Keratinocyte (primary cell): Measurements from ENCODE around the gene LRRC2. TPM values are rescaled to one million over a fixed set of nuclear protein-coding genes. Genes with fewer than 3 reads are reported as not detected.

Experiments used
- DNase-seq: peaks from one replicate; pipeline ENCODE4 v3.0.0-alpha.2; 2011; ENCODE audit warnings: low read depth, missing footprints, low spot score
- FAIRE-seq: peaks from 2 replicates; lab custom pipeline; 2011; peaks lifted over from hg19 to GRCh38; lab: Jason Lieb, UNC
- H2AFZ ChIP-seq: 2 replicates; pipeline ENCODE4 v1.6.0; 2012; ENCODE audit warnings: low read length, control low read depth, inconsistent platforms; ENCODE audit not compliant: control insufficient read depth
- H3K27ac ChIP-seq: 2 replicates; pipeline ENCODE4 v1.5.1; 2011; ENCODE audit warnings: low read length; ENCODE audit not compliant: control insufficient read depth, insufficient read depth
- H3K27me3 ChIP-seq: 3 replicates; pipeline ENCODE4 v1.6.0; 2011; ENCODE audit warnings: low read length; ENCODE audit not compliant: control insufficient read depth, insufficient read depth; ENCODE audit errors: extremely low read depth
- H3K36me3 ChIP-seq, 2 experiments: 2 replicates in 1 of 2; 3 replicates in 1 of 2; pipeline ENCODE4 v1.5.1; 2011; ENCODE audit warnings: low read length in 2 of 2, mild to moderate bottlenecking in 1 of 2; ENCODE audit not compliant: control insufficient read depth in 2 of 2, insufficient read depth in 2 of 2; ENCODE audit errors: extremely low read depth in 1 of 2
- H3K4me1 ChIP-seq: 3 replicates; pipeline ENCODE4 v1.5.1; 2011; ENCODE audit warnings: low read length; ENCODE audit not compliant: control insufficient read depth, insufficient read depth; ENCODE audit errors: extremely low read depth
- H3K4me2 ChIP-seq: 3 replicates; pipeline ENCODE4 v1.6.0; 2011; ENCODE audit warnings: low read depth, low read length; ENCODE audit not compliant: control insufficient read depth, insufficient read depth; ENCODE audit errors: extremely low read depth
- H3K4me3 ChIP-seq, 3 experiments: fragments of 200-600 bp in 1 of 3; sonication (generic) in 1 of 3; 2 replicates in 2 of 3; 3 replicates in 1 of 3; pipeline ENCODE4 v1.5.1; 2011 to 2016; ENCODE audit warnings: low read length in 3 of 3, mild to moderate bottlenecking in 3 of 3, control low read depth in 2 of 3, inconsistent platforms in 1 of 3, low read depth in 1 of 3, mixed read lengths in 1 of 3, mixed run types in 1 of 3, moderate library complexity in 1 of 3; ENCODE audit not compliant: control insufficient read depth in 2 of 3, insufficient read depth in 2 of 3; ENCODE audit errors: extremely low read depth in 1 of 3
- H3K79me2 ChIP-seq: 2 replicates; pipeline ENCODE4 v1.6.0; 2012; ENCODE audit warnings: low read length; ENCODE audit not compliant: control insufficient read depth, insufficient read depth
- H3K9ac ChIP-seq: 3 replicates; pipeline ENCODE4 v1.6.0; 2011; ENCODE audit warnings: low read length; ENCODE audit not compliant: control insufficient read depth, insufficient read depth; ENCODE audit errors: extremely low read depth
- H3K9me1 ChIP-seq: 3 replicates; pipeline ENCODE4 v1.6.0; 2011; ENCODE audit warnings: low read length; ENCODE audit not compliant: control insufficient read depth, insufficient read depth; ENCODE audit errors: extremely low read depth
- H3K9me3 ChIP-seq: 2 replicates; pipeline ENCODE4 v1.5.1; 2012; ENCODE audit warnings: low read depth, low read length; ENCODE audit not compliant: control insufficient read depth
- H4K20me1 ChIP-seq: 3 replicates; pipeline ENCODE4 v1.6.0; 2011; ENCODE audit warnings: low read length; ENCODE audit not compliant: control insufficient read depth, insufficient read depth; ENCODE audit errors: extremely low read depth
- CTCF ChIP-seq, 3 experiments: IDR thresholded peaks in 1 of 3; conservative IDR thresholded peaks in 1 of 3; optimal IDR thresholded peaks in 1 of 3; 2 replicates in 2 of 3; 3 replicates in 1 of 3; pipeline versions ENCODE3 to v1.5.1; 2011; ENCODE audit warnings: low read length in 3 of 3, mild to moderate bottlenecking in 3 of 3, moderate library complexity in 2 of 3, control low read depth in 1 of 3, inconsistent platforms in 1 of 3; ENCODE audit not compliant: insufficient read depth in 2 of 3; ENCODE audit errors: extremely low read depth in 1 of 3
- EZH2 ChIP-seq: IDR thresholded peaks from one replicate; pipeline ENCODE4 v1.6.1; 2012; ENCODE audit warnings: inconsistent platforms, mild to moderate bottlenecking, low read length, moderate library complexity
- dilution Hi-C: fragments of 300-500 bp; cut with MboI; formaldehyde crosslinking; loops from one replicate; pipeline ENCODE4 v1.7.0; 2020; ENCODE audit warnings: low sequenced_read_pairs; ENCODE audit not compliant: extremely low pct_ligation_motif_present
- polyA plus RNA-seq, 5 experiments: library from polyadenylated mRNA; depleted of rRNA in 3 of 5; stranded (reverse) in 3 of 5; stranded (forward) in 1 of 5; unstranded in 1 of 5; fragments of >200 nt; gene quantifications; 1 replicate in 1 of 5; 2 replicates in 3 of 5; 3 replicates in 1 of 5; pipeline versions ENCODE4 v1.2.1 to v1.2.3, GENCODE V29; 2011 to 2012; ENCODE audit warnings: missing spikeins in 2 of 5, low read depth in 1 of 5, low replicate concordance in 1 of 5

Gene LRRC2
- polyA plus RNA-seq, 1 donor (not counting 4 experiments of a cell fraction or from before 2014, with no cell fraction given), result 0.51 TPM

GRCh38 chr3:46517016-46517783 lies 48.9 kb downstream of the LRRC2 start:
- no peaks in the 10 kb centered on the region for H3K36me3 ChIP-seq
- peaks cover 29% of the 10 kb centered on the region for H3K4me1 ChIP-seq
- no peaks in the 10 kb centered on the region for H3K79me2 ChIP-seq
- TF ChIP-seq EZH2, result no peak
- TF ChIP-seq CTCF (optimal IDR thresholded peaks at IDR 0.05 in 1 of 3, IDR thresholded peaks at IDR 0.05 in 1 of 3, conservative IDR thresholded peaks at IDR 0.05 in 1 of 3; ENCODE audit: extremely low read depth in 1 of 3, insufficient read depth in 2 of 3, low read length in 3 of 3), result no peak
- H3K9ac ChIP-seq, result peak overlapping the region; percentile 35
- H3K4me3 ChIP-seq, result no peak overlapping the region
- DNase-seq (peak; percentile 79), FAIRE-seq (peak; percentile 94)
- H3K27me3 ChIP-seq, result no peaks in the 10 kb centered on the region
- H3K9me1 ChIP-seq, result no peaks in the 10 kb centered on the region
- no peak overlapping the region for H2AFZ ChIP-seq
- dilution Hi-C loops, result no loop called here
- H4K20me1 ChIP-seq, result no peaks in the 10 kb centered on the region
- H3K4me2 ChIP-seq, result peak overlapping the region; percentile 46
- no peaks in the 10 kb centered on the region for H3K9me3 ChIP-seq
- peak overlapping the region; percentile 80 for H3K27ac ChIP-seq

- Histone ChIP-seq H3K36me3 (no peaks in the 10 kb centered on the region), H3K9ac (peak overlapping the region; percentile 35), H3K4me3 (no peak overlapping the region), H4K20me1 (no peaks in the 10 kb centered on the region), H2AFZ (no peak overlapping the region), H3K4me2 (peak overlapping the region; percentile 46), H3K79me2 (no peaks in the 10 kb centered on the region), H3K9me1 (no peaks in the 10 kb centered on the region), H3K4me1 (peaks cover 29% of the 10 kb centered on the region), H3K9me3 (no peaks in the 10 kb centered on the region), H3K27ac (peak overlapping the region; percentile 80), H3K27me3 (no peaks in the 10 kb centered on the region)
- TF ChIP-seq CTCF (optimal IDR thresholded peaks at IDR 0.05 in 1 of 3, IDR thresholded peaks at IDR 0.05 in 1 of 3, conservative IDR thresholded peaks at IDR 0.05 in 1 of 3; ENCODE audit: extremely low read depth in 1 of 3, insufficient read depth in 2 of 3, low read length in 3 of 3), result no peak
- TF ChIP-seq EZH2, result no peak
- DNase-seq, result no peak
- dilution Hi-C loops, result no loop called here
- FAIRE-seq, result peak; percentile 23
Observed at GRCh38 chr3:46516521-46516920, 49.6 kb downstream of the LRRC2 start.
